Activated B cell treated with CpG ODN at 0.5 μM for 24 hours (primary cell): ENCODE measurements around the gene CHD3. TPM values are rescaled to one million over a fixed set of nuclear protein-coding genes. Genes with fewer than 3 reads are reported as not detected.

Experiments used
- ATAC-seq: fragments of 200-7000 bp; cut with Tn5 transposase; one replicate; pipeline ENCODE4 v1.10.0; 2021; ENCODE audit warnings: low read depth, mild to moderate bottlenecking, moderate library complexity
- CTCF ChIA-PET: fragments of 350-600 bp; sonication (Branson Sonifier 250); formaldehyde crosslinking; loops from one replicate; lab custom pipeline; 2021; ENCODE audit warnings: antibody characterized with exemption; lab: Charles Lee
- POLR2A ChIA-PET: fragments of 350-600 bp; sonication (Branson Sonifier 250); formaldehyde crosslinking; loops from one replicate; lab custom pipeline; 2021; ENCODE audit warnings: antibody characterized with exemption; lab: Charles Lee
- DNase-seq: peaks from one replicate; pipeline ENCODE4 v3.0.0; 2022
- H3K27ac Mint-ChIP-seq: one replicate; pipeline ENCODE4 v1.8.0; 2020; ENCODE audit warnings: mixed read lengths
- H3K27me3 Mint-ChIP-seq: one replicate; pipeline ENCODE4 v1.8.0; 2021; ENCODE audit warnings: mixed read lengths
- H3K36me3 Mint-ChIP-seq: one replicate; pipeline ENCODE4 v1.8.0; 2021; ENCODE audit warnings: low read depth, mixed read lengths
- H3K4me1 Mint-ChIP-seq: one replicate; pipeline ENCODE4 v1.8.0; 2021; ENCODE audit warnings: mixed read lengths
- H3K4me3 Mint-ChIP-seq: one replicate; pipeline ENCODE4 v1.8.0; 2020; ENCODE audit warnings: mild to moderate bottlenecking, mixed read lengths
- H3K9me3 Mint-ChIP-seq: one replicate; pipeline ENCODE4 v1.8.0; 2020; ENCODE audit warnings: mixed read lengths
- CTCF ChIP-seq: fragments of 200-600 bp; IDR thresholded peaks from one replicate; pipeline ENCODE4 v1.8.0; 2022; ENCODE audit warnings: antibody characterized with exemption, mild to moderate bottlenecking
- intact Hi-C: fragments of 100-400 bp; cut with micrococcal nuclease; formaldehyde crosslinking; loops from one replicate; pipeline ENCODE4 v1.15.1; 2024
- total RNA-seq: library from RNA; stranded (reverse); gene quantifications from 2 replicates; pipeline ENCODE4 v1.2.3, GENCODE V29; 2022

CHD3 gene
- total RNA-seq, 1 donor from 2014 or later, result 109 TPM

GRCh38 chr17:7843257-7843535, 45.4 kb upstream of the CHD3 start:
- DNase-seq (no peak), ATAC-seq (no peak)
- CTCF ChIA-PET, result interaction anchor here (1.6 kb wide), 1 partner anchor 9 kb away, joined by 7 read pairs; the partner anchor contains the start of gene KDM6B
- POLR2A ChIA-PET, result interaction anchor here (0.6 to 5.1 kb wide), 21 partner anchors 10 to 1003 kb away, joined by 3 to 136 read pairs (median 6); partner anchors contain the start of genes CNTROB, CTC1, CYB5D1 and KCNAB3
- peaks cover 41% of the 10 kb centered on the region for H3K36me3 Mint-ChIP-seq
- H3K27me3 Mint-ChIP-seq, result no peaks in the 10 kb centered on the region
- H3K9me3 Mint-ChIP-seq, result no peaks in the 10 kb centered on the region
- peaks cover 61% of the 10 kb centered on the region for H3K4me1 Mint-ChIP-seq
- H3K27ac Mint-ChIP-seq, result peak overlapping the region; percentile 100
- intact Hi-C loops, result loop anchor here (1.0 to 2.0 kb wide), 4 partner anchors 270 to 445 kb away; partner anchors contain the start of genes POLR2A and RANGRF
- no peak for TF ChIP-seq CTCF
- peak overlapping the region; percentile 98 for H3K4me3 Mint-ChIP-seq

GRCh38 chr17:7843536-7844291, 44.9 kb upstream of the CHD3 start:
- H3K36me3 Mint-ChIP-seq, result peaks cover 43% of the 10 kb centered on the region
- ChIA-PET POLR2A (interaction anchor here (0.6 to 5.1 kb wide), 21 partner anchors 10 to 1002 kb away, joined by 3 to 136 read pairs (median 5); partner anchors contain the start of genes CNTROB, CTC1, CYB5D1 and KDM6B), CTCF (interaction anchor here (1.6 kb wide), 1 partner anchor 9 kb away, joined by 7 read pairs; the partner anchor contains the start of gene KDM6B)
- peak overlapping the region; percentile 98 for H3K4me3 Mint-ChIP-seq
- H3K27me3 Mint-ChIP-seq, result no peaks in the 10 kb centered on the region
- DNase-seq, result peak; percentile 94
- H3K27ac Mint-ChIP-seq, result peak overlapping the region; percentile 100
- intact Hi-C loops, result loop anchor here (1.0 to 2.0 kb wide), 10 partner anchors 8 to 638 kb away; partner anchors contain the start of genes NAA38, PFAS, POLR2A and RANGRF
- ATAC-seq, result peak; percentile 33
- H3K9me3 Mint-ChIP-seq, result no peaks in the 10 kb centered on the region
- TF ChIP-seq CTCF, result no peak
- H3K4me1 Mint-ChIP-seq, result peaks cover 58% of the 10 kb centered on the region

DNA sequence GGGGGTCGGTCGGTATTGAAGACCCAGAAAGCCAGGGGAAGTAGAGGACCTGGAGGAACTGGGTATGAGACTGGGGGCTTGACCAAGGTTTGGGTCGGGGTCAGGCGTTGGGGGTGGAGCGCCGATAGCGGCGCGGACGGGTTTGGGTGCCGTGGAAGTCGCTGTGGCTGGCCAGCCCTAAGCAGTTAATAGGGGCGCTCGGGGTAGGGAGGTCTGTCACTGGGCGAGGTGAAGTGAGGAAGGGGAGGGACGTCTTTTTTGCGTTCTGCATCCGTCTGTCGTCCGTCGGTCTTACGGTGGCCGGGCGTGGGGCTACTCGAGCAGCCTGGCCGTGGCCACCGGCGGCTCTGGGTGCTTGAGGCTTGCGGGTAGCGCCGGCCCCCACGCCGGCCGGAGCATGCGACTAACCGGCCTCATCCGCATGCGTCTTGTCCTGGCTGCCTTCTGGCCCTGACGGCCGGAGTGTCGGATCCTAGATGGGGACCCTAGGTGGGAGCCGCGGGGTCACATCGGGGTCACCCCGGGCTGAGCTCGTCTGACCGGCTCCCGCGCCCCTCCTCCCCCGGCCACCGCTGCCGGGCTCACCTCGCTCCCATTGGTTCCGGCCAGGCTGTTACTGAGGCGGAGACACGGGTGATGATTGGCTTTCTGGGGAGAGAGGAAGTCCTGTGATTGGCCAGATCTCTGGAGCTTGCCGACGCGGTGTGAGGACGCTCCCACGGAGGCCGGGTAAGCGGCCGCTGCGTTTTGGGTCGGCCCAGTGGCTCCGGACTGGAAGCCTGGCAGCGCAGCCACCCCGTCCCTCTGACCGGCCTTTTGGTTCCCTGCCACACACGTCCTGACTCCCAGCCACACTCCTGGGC, 44.1 kb upstream of the CHD3 start:
- POLR2A ChIA-PET, result interaction anchor here (0.7 to 5.1 kb wide), 18 partner anchors 8 to 536 kb away, joined by 3 to 136 read pairs (median 5); partner anchors contain the start of genes BORCS6, CNTROB, CYB5D1 and KDM6B
- no peaks in the 10 kb centered on the region for H3K27me3 Mint-ChIP-seq
- intact Hi-C loops, result loop anchor here (1.0 kb wide), 6 partner anchors 9 to 639 kb away; partner anchors contain the start of genes NAA38 and PFAS
- no peak for TF ChIP-seq CTCF
- no peaks in the 10 kb centered on the region for H3K9me3 Mint-ChIP-seq
- peak; percentile 46 for ATAC-seq
- peak; percentile 83 for DNase-seq
- CTCF ChIA-PET, result interaction anchor here (0.6 to 2.8 kb wide), 9 partner anchors 9 to 101 kb away, joined by 3 to 23 read pairs (median 3); partner anchors contain the start of genes KDM6B and NAA38
- peak overlapping the region; percentile 98 for H3K4me3 Mint-ChIP-seq
- H3K36me3 Mint-ChIP-seq, result peaks cover 48% of the 10 kb centered on the region
- peaks cover 50% of the 10 kb centered on the region for H3K4me1 Mint-ChIP-seq
- H3K27ac Mint-ChIP-seq, result peak overlapping the region; percentile 100

DNA sequence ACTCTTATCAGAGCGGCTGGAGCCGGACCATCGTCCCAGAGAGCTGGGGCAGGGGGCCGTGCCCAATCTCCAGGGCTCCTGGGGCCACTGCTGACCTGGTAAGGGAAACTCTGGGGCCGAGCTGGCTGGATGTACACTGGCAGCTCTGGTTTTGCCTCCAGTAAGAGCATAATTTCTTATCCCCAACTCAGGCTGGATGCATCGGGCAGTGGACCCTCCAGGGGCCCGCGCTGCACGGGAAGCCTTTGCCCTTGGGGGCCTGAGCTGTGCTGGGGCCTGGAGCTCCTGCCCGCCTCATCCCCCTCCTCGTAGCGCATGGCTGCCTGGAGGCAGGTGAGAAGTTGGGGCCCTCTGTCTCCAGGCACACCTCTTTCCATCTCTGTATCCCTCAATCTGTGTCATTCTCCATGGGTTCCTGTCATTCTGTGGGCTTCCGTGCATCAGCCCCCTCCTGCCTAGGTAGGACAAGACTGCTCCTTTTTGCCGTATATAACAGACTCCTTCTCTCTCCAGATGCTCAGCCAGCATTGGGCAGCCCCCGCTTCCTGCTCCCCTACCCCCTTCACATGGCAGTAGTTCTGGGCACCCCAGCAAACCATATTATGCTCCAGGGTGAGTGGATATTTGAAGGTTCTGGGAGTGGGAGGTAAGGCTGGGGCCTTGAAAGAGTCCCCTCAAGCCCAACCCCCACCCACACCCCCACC, 43.1 kb upstream of the CHD3 start:
- ChIA-PET CTCF (interaction anchor here (0.6 to 2.8 kb wide), 8 partner anchors 10 to 102 kb away, joined by 3 to 23 read pairs (median 3); partner anchors contain the start of genes KDM6B and NAA38), POLR2A (interaction anchor here (0.8 to 5.1 kb wide), 15 partner anchors 9 to 537 kb away, joined by 3 to 136 read pairs (median 5); partner anchors contain the start of genes BORCS6, CNTROB, CYB5D1 and KDM6B)
- Mint-ChIP-seq H3K4me3 (peak overlapping the region; percentile 98), H3K27me3 (no peaks in the 10 kb centered on the region), H3K9me3 (no peaks in the 10 kb centered on the region), H3K4me1 (peaks cover 49% of the 10 kb centered on the region), H3K36me3 (peaks cover 58% of the 10 kb centered on the region), H3K27ac (peak overlapping the region; percentile 100)
- TF ChIP-seq CTCF, result no peak
- intact Hi-C loops, result no loop called here
- DNase-seq (no peak), ATAC-seq (no peak)
